GM19025 (cell line): ENCODE results near the gene IL17C.
"Not testable (repeated sequence)": the region's sequence is repeated elsewhere in the genome, so short reads cannot be mapped to it uniquely, and the experiment has no call there.

Source experiments
- ATAC-seq: cut with Tn5 transposase; IDR thresholded peaks from one replicate; pipeline ENCODE4 v1.9.1; 2021; ENCODE audit warnings: mild to moderate bottlenecking, low read depth, moderate library complexity; ENCODE audit not compliant: unreplicated experiment

IL17C gene

GRCh38 chr16:88608076-88608475 lies 30.3 kb upstream of the IL17C start:
- ATAC-seq = no peak

GRCh38 chr16:88609426-88609825 lies 28.9 kb upstream of the IL17C start:
- not testable (repeated sequence) for ATAC-seq

- ATAC-seq = no peak
These were observed 28.3 kb upstream of the IL17C start for GRCh38 chr16:88610080-88610479.

DNA sequence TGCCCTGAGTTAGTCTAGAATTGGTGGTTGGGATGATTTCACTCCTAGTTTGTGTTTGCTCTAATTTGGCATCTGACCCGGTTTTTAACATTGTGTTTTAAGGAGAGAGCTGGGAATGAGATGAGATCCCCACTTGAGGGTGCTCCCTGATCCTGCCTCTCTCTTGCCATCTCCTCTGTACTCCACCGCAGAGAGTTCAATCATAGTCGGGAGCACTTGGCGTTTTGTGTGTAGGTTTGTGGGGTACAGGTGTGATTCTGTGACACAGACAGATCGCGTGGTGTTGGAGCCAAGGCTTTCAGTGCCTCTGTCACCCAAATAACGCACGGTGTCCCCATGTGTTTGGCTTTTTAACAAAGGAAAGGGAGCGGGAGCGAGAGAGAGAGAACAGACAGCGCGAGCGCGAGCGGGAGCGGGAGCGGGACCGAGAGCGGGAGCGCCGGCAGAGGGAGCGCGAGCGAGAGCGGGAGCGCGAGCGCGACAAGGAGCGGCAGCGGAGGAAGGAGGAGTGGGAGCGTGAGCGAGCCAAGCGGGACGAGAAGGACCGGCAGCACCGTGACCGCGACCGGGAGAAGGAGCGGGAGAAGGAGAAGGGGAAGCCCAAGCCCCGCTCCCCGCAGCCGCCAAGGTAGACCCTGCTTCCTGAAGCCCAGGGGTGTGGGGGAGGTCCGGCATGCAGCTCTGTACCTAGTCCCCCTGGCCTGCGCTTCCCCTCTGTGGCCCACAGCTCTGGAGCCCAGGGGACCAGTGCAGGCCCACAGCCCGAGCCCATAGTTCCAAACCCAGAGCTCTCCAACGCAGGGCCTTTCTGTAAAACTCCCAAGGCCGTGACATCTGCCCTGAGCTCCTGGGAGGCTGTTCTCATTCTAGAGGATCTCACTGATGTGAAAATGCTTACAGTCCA lies 27.2 kb upstream of the IL17C start:
- no peak for ATAC-seq

DNA sequence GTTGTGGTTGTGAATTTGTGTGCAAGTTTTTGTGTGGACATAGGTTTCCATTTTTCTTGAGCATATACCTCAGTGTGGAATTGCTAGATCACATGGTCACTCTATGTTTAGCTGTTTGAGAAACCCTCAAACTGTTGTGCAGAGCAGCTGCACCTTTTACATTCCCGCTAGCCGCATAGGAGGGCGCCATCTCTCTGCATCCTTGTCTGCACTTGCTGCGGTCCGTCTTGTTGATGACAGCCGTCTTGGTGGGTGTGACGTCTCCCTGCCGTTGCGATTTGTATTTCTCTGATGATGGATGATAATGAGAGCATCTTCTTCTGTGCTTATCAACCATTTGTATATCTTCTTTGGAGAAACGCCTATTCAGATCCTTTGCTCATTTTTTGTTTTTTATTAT lies 25.1 kb upstream of the IL17C start:
- no peak for ATAC-seq

DNA sequence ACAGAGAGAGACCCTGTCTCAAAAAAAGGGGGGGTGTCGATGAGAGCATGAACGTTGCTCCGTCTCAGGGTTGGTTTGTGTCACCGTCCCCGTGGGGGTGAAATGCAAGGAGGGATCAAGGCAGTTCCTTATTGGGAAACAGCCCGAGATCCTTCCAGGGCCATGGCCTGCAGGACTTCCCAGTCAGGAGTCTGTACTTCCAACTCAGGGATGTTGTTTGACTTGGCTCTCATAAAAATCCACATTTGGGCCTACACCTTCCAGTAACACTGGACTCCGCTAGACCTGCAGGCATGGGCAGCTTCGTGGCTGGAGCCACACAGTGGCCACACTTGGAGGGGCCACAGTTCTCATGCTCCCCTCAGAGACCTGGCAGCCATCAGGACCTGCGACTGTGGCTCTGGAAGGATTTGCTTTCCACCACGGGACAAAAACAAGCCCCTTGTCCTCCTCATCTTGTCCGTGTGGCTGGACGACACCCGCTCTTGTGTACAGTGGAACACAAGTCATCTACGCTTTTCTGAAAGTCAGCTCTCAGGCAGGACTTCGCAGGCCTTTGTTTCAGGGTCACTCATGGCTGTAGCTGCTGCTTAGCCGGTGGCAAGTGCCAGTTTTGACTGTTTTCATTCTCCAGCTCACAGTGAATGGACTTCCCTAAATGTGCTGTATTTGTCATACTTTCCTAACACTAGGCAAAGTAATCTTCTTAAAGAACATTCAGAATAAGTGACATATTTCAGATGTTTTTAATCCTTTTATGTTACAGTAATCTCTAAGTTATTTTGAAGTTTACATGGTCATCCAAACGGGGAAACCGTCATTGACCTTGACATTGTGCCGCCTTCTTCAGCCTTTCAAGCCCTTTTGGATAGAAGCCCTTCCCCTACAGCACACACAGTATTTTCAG lies 24.2 kb upstream of the IL17C start:
- no peak for ATAC-seq

DNA sequence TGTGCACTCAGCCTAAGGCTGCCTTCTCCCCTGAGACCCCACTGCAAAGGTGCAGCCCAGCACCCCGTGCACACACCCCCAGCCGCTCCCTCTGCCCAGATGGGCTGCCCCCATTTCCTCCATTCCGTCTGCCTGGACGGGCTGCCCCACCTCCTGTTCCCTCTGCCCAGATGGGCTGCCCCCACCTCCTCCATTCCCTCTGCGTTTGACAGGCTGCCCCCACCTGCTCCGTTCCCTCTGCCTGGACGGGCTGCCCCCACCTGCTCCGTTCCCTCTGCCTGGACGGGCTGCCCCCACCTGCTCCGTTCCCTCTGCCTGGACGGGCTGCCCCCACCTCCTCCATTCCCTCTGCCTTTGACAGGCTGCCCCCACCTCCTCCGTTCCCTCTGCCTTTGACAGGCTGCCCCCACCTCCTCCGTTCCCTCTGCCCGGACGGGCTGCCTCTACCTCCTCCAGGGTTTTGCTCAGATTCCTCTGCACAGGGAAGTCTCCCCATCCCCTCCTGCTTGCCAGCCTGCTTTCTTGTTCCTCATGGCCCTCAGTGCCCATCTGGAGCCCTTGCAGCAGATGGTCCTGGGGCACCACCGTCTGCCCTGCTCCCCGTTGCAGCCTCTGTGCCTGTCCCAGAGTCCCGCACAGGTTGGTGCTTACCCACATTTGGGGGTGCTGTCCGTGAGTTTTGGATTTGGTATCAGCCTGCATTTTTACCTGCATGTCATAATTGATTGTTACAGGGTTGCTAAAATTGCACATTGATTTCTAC lies 23.4 kb upstream of the IL17C start:
- no peak for ATAC-seq

GRCh38 chr16:88616320-88616719 lies 22.1 kb upstream of the IL17C start:
- no peak for ATAC-seq

DNA sequence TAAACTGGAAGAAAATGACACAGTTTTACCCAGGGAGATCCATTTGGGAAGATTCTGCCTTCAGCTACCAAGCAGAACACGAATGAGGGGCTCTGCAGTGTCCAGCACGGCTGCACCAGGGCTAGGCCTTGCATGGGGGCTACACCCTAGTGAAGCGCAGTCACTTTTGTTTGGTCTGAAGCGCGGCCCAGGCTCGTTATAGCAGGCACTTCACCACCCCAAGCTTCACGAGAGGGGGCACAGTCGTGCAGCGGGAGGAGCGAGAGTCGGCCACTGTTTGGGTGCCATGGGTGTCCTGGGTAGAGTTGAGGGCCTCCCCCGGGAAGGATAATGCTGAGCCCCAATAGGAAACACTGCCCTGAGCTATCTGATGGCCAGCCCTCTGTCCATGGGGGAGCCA lies 21.6 kb upstream of the IL17C start:
- no peak for ATAC-seq

- no peak for ATAC-seq
These were observed 20.9 kb upstream of the IL17C start for GRCh38 chr16:88617268-88618031.

DNA sequence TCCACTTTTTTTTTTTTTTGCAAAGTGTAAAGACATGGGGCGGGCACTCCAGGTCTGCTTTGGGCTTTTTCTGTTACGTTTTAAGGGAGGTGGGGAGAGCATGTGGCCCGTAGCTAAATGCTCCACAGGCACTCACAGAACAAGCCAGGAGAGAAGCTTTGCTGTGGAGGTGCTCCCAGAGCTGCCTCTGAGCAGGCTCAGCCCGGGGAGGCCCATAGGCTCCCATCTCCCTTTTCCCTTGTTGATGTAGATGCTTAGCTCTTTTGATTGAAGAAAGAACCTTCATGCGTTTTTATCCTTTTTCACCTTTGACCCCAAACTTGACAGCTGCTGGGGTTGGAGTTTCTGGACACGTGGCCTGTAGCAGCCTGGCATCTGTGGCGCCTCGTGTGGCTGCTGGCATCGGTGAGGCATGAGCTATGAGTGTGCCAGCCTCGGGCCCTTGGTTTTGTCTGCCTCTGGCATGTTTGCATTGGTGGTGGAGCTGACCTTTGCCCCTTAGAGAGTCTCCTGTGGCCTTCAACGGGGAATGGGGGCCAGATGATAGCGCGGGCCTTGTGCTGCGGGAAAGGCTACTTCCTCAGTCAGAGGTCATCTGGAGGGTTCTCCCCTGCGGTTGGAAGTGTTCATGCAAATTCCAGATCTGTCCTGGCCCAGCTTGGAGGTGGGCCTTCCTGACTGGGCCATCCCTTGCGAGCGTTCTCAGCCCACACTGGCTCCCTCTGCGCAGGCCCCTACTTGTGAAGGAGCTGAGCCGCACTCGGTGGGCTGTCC lies 20.0 kb upstream of the IL17C start:
- no peak for ATAC-seq

GRCh38 chr16:88618956-88619667 lies 19.3 kb upstream of the IL17C start:
- no peak for ATAC-seq

DNA sequence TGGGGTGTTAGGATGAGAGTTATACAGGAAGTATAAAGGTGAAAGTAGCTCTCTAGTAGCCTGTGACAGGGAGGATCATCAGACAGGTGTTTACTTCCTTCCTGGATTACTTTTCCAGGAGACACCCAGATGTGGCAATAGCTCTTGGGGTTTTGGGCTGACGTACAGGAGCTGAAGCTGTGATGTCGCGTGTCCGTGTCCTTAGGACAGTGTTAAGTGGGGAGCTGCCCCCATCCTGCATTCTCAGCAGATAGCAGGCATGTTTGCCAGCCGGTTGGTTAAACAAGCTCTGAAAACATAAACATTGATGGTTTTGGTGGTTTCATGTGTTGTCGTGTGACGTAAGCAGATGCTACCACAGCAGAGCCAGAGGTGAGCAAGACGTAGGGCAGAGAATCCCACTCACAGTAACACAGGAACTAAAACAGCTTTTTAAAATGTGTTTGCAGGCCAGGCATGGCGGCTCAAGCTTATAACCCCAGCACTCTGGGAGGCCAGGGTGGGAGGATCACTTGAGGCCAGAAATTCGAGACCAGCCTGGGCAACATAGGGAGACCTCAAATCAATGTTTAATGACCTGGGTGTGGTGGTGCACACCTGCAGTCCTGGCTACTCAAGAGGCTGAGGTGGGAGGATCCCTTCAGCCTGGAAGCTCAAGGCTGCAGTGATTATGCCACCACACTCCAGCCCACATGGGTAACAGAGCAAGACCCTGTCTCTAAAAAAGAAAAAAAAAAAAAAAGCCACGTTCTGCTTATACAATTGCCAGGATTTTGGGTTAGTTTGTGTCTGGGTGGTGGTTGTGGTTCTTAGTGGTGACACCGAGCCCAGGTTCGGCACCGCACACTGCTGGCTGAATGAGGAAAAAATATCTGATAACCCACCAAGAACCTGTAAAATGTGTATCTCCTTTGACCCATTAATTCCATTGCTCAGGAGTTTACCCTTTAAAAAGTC lies 18.2 kb upstream of the IL17C start:
- no peak for ATAC-seq

GRCh38 chr16:88622125-88622524 lies 16.2 kb upstream of the IL17C start:
- ATAC-seq = no peak

DNA sequence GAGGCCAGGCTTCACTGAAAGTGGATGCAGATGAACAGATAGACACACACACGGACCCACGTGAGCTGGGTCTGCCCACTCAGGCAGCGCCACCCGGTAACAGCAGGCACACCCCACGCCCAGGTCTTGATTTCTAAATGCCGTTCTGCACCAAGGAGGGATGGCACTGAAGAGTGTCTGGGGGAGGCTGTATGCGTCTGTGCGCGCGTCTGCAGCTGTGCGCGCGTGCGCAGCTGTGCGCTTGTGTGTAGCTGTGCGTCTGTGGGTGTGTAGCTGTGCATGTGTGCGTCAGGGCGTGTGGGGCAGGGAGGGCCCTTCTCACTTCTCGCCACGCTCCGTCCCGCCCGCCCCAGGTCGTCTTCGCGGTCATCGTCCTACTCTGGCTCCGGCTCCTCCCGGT lies 15.5 kb upstream of the IL17C start:
- no peak for ATAC-seq

GRCh38 chr16:88623858-88624257 lies 14.5 kb upstream of the IL17C start:
- ATAC-seq = no peak

GRCh38 chr16:88624481-88624880 lies 13.9 kb upstream of the IL17C start:
- no peak for ATAC-seq
